GM21447 (cell line): Measurements from ENCODE around the gene SENP6.
"Not testable (repeated sequence)": the region's sequence is repeated elsewhere in the genome, so short reads cannot be mapped to it uniquely, and the experiment has no call there.

Experiments
- ATAC-seq: cut with Tn5 transposase; IDR thresholded peaks from one replicate; pipeline ENCODE4 v1.9.1; 2021; ENCODE audit not compliant: unreplicated experiment

Gene SENP6

DNA sequence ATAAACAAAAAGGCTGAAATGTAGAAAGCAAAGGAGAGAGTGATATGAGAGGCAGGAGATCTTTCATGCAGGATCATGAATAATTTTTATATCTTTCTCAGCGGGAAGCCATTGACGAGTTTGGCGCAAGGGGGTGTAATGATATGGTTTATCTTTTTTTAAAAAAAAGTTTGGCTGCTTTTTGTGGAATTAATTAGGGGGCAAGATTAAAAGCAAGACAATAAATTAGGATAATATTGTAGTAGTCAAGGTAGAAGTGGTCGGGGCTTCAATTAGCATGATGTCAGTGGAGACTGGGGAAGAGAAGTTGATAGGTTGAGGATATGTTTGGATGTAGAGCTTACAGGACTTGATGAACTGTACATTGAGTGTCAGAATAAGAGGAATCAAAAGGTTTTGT is 4.0 kb downstream of the SENP6 start:
- no peak for ATAC-seq

DNA sequence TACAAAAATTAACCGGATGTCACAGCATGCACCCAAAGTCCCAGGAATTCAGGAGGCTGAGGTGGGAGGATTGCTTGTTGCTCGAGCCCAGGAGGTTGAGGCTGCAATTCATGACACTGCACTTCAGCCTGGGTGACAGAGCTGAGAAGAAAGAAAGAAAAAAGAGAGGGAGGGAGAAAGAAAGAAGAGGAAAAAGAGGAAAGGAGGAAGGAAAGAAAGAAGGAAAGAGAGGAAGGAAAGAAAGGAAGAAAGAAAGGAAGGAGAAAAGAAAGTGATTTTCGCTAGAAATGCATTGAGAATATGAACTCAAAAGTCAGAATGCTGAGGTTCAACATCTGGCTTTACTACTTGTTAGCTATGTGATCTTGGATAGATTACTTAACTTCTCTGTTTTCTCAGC is 6.6 kb downstream of the SENP6 start:
- no peak for ATAC-seq

DNA sequence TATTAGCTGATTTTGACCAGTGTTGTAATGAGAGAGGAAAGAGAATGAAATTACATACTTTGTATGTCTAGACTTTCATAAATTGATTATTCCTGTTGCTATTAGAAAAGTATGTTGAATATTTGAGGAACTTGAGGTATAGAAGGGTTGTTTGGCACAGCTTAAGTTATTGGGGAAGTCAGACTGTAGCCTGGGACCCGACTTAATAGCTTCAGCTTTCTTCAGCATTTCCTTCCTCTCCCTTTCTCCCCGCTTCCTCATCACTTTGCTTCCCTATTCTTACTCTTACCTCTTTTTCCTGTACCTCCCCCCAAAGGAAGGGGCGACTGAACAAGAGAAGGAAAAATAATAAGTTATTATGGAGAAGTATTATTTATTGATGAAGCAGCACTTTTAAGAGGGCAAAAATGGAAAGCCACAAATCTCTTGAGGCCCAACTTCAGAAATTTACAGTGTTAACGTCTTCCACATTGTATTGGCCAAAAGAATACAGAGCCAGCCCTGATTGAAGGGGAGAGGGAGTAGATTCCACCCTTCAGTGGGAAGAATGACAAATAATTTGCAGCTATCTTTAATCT is 7.4 kb downstream of the SENP6 start:
- ATAC-seq, result no peak

- ATAC-seq, result no peak
Measured at GRCh38 chr6:75609639-75610590, 8.2 kb downstream of the SENP6 start.

DNA sequence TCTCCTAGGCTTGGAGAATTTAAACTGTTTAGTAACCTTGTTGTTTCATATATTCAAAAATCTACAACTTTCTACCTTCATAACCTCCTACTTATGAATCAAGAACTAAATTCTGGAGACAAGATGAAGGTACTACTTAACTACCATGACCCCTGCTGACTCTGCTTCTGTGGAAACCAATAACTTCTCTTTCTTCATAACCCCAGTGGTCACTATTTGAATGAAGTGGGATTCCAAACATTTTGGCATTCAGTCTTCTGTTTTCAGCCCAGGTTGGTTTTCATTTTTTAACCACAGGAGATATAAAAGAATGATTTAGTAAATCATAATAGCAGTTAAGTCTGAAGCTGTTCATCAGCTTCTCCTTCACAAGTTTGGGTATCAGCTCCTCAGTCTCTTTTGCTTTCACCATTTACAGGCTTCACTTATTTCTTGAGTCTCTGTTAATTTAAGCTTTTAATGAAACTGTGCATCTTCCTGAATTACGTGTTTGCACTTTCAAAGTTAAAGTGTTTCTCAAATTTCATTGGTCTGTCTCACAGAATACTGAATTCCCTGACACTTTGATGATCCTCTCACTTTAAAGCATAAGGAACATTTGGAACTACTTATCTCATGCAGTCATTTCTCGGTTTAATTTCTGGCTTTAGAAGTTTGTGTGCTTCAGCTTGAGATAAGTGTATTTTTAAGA is 9.5 kb downstream of the SENP6 start:
- no peak for ATAC-seq

GRCh38 chr6:75611702-75612375 is 10.2 kb downstream of the SENP6 start:
- peak; percentile 36 for ATAC-seq

GRCh38 chr6:75612434-75612833 is 10.8 kb downstream of the SENP6 start:
- ATAC-seq, result no peak

DNA sequence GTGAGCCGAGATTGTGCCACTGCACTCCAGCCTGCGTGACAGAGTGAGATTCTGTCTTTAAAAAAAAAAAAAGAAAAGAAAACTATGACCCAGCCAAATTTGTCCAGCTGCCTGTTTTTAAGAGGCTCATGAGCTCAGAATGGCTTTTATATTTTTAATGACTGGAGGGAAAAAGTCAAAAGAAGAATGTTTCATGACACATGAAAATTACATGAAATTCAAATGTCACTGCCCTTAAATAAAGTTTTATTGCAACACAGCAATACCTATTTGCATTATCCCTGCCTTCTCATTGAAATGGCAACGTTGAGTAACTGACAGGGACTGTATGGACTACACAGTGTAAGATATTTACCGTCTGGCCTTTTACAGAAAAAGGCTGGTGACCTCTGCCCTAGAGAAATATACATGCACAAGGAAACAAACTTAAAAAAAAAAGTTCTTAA is 11.4 kb downstream of the SENP6 start:
- ATAC-seq, result no peak

DNA sequence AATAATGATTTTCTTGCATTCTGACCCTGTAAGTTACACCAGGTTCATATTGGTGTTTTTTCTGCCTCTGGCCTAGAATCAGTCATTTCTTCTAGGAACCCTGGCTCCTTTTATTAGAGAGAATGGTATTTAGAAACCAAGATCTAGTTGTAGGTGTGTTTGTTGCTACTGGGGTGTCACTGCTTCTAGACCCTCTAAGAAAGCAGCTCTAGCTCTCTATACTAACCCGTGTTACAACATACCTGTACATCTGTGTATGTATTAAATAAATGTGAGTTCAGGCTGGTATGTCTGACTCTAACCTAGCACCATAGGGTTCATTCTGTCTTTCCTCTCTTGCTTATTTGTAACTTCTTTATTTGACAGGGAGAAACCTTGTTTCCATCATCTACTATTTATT is 16.8 kb downstream of the SENP6 start:
- no peak for ATAC-seq

- no peak for ATAC-seq
Measured at GRCh38 chr6:75619230-75619899, 17.7 kb downstream of the SENP6 start.

GRCh38 chr6:75620381-75621304 is 19.0 kb downstream of the SENP6 start:
- no peak for ATAC-seq

GRCh38 chr6:75621846-75622245 is 20.2 kb downstream of the SENP6 start:
- ATAC-seq, result no peak

DNA sequence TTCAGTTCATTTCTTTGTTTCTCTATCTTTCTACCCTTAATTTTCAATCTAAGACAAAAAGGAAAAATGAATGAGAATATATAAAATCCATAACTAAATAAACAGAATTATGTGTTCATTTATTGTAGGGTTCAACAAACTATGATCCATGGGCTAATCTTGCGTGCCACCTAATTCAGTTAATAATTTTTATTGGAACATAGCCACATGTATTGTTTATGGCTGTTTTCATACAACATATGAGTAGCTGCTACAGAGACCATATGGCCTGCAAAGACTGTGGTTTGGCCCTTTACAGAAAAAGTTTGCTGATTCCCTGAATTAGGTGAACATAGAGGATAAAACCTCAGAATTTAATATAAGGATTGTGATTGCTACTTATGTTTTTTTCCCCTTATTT is 21.8 kb downstream of the SENP6 start:
- ATAC-seq, result no peak

DNA sequence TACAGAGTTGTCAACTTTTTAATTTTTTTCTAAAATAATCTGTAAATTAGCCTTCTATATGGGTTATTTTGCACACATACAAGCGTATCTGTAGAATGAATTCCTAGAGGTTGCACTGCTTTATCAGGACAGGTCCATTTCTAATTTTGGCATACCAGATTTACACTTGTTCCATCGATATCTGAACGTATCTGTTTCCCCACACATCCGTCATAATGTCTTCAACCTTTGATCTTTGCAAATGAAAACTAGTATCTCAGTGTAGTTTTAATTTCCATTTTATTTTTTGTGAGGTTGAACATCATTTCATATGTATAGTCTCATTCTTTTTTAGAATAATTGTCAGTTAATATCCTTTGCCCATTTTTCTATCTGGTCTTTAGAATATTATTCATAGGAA is 22.7 kb downstream of the SENP6 start:
- no peak for ATAC-seq

DNA sequence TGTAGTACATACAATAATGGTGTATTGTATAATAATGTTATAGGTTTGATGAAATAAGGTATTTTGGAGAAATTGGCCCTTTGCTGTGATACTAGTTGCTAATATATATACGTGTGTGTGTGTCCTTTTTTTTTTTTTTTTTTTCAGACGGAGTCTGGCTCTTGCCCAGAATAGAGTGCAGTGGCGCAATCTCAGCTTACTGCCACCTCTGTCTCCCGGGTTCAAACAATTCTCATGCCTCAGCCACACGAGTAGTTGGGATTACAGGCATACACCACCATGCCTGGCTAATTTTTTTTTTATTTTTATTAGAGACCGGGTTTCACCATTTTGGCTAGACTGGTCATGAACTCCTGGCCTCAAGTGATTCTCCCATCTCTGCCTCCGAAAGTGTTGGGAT is 23.3 kb downstream of the SENP6 start:
- ATAC-seq, result no peak

DNA sequence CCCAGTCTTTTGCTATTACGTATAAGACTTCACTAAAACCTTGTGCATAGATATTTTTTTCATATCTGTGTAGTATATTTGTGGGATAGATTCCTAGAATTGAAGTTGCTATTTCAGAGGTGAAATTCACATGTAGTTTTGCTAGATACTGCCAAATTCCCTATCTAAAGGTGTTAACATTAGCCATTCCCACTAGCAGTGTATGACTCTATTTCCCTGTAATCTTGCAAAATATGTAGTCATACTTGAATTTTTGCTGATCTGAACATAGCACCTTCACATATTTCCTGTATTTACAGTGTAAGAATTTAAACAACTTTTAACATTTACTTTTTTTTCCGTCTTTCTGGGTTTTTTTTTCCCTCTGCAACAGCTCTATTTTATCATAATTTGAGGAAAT is 24.9 kb downstream of the SENP6 start:
- no peak for ATAC-seq

GRCh38 chr6:75627708-75628107 is 26.0 kb downstream of the SENP6 start:
- not testable (repeated sequence) for ATAC-seq

DNA sequence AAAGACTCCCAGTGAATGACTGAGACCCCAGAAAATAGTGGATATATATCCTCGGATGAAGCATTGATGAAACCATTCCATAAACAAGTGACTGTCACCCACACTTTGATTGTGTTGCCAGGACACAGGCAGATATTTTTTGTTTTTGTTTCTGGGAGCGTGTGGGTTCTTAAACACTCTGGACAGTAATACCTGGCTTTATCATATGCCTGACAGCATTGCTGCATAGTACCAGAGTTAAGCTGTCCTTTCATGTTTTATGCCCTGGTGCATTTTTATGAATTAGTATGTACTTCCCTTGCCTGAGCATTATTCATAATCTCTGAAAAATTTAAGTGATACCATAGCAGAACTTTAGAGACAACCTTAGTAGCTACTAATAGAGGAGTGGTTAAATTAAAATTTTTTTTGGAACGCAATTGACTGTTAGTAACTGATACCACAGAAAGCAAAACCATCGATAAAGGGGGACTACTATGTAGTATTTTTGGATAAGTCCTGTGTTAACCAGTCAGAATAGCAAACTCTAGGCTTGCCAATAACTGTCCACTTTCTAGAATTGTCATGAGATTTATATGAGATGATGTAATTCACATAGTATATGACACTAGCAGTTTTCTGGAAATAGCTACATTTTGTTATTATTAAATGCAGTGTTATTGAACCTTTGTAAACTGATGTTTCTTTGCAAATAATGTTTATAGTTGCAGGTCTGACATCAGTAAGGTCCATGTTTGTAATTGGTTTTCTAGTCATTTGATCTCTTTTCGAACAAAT is 30.4 kb downstream of the SENP6 start:
- no peak for ATAC-seq

- ATAC-seq, result no peak
Measured at GRCh38 chr6:75633045-75633444, 31.4 kb downstream of the SENP6 start.
